Astrocyte of the spinal cord (primary cell): ENCODE measurements around the gene ANKH.

ENCODE experiments used
- DNase-seq: peaks from one replicate; pipeline ENCODE4 v3.0.0; 2011; ENCODE audit warnings: low read depth, low spot score
- H3K4me3 ChIP-seq: 2 replicates; pipeline ENCODE4 v1.5.1; 2011; ENCODE audit warnings: low read depth, mild to moderate bottlenecking, low read length, moderate library complexity
- in situ Hi-C: cut with HindIII; loops from 2 replicates; pipeline ENCODE4 v1.10.0; 2017; ENCODE audit warnings: low sequenced_read_pairs
- TF ChIP-seq, protein P1 (sequence below): IDR thresholded peaks from 2 replicates; pipeline ENCODE4 v1.5.1; 2012; ENCODE audit warnings: low read depth, mild to moderate bottlenecking, low read length, inconsistent platforms

Gene ANKH

DNA sequence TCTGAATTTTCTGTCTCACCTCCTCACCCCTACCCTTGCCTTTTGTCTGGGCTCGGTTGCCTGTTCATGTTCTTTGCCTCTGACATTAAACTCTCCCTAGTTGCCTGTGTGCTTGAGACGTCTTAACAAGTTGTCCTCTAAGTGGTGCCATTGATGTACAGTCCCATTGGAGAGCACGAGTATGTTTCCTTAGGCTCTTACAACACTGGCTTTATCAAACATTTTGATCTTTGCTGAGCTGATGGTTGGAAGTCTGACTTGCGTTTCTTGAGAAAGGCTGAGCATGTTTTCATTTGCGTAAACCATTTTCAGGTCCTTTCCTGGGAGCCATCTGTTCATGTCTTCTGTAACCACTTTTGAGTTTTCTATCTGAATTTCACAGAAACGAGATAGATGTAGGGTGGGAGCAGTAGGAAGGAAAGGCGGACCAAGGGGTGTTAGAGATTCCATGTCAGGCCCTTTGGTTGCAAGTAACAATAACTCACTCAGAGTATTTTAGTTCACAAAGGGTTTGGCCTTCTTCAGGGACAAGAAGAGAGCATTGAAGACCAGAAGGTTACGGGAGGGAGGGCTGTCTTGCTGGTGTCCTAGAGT, 171.7 kb downstream of the ANKH start:
- H3K4me3 ChIP-seq: no peak overlapping the region
- TF ChIP-seq, protein P1, sequence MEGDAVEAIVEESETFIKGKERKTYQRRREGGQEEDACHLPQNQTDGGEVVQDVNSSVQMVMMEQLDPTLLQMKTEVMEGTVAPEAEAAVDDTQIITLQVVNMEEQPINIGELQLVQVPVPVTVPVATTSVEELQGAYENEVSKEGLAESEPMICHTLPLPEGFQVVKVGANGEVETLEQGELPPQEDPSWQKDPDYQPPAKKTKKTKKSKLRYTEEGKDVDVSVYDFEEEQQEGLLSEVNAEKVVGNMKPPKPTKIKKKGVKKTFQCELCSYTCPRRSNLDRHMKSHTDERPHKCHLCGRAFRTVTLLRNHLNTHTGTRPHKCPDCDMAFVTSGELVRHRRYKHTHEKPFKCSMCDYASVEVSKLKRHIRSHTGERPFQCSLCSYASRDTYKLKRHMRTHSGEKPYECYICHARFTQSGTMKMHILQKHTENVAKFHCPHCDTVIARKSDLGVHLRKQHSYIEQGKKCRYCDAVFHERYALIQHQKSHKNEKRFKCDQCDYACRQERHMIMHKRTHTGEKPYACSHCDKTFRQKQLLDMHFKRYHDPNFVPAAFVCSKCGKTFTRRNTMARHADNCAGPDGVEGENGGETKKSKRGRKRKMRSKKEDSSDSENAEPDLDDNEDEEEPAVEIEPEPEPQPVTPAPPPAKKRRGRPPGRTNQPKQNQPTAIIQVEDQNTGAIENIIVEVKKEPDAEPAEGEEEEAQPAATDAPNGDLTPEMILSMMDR: no peak
- DNase-seq: no peak
- in situ Hi-C loops: no loop called here

DNA sequence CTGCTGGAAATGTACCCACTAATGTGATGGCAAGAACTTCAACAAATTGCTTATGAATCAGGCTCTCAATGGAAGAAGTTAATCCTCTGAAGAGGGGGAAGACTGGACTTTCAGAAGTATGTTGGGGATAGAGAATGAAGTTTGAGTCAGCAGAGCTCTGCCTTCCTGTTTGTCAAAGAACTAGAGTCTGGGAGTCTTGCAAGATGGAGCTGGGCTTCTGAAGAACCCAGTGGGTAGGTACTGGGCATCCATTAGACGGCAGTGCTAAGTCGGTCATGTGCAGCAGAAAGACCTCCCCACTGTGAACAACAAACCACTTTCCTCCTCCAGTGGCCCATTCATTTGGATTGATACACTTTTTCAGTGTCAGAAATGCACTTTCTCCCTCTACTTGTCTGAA, 172.4 kb downstream of the ANKH start:
- TF ChIP-seq, protein P1: no peak
- in situ Hi-C loops: no loop called here
- H3K4me3 ChIP-seq: no peak overlapping the region
- DNase-seq: no peak

DNA sequence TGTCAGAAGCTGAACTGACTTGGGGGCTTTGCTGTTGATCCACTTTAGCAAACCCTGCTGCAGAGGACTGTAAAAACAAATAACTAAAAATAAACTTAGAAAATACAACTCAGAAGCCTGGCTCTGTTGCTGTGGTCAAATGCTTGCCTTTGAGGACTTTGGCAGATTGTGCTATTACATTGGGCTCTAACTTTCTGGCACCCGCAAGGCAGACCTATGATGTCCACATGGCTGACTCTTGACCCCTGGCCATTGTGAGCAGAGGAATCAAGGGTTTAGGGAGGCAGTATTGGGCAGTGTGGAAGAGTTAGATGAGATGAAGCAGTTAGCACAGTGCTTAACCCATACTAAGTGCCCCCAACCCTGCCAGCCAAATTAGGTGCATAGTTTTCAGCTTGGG, 173.1 kb downstream of the ANKH start:
- TF ChIP-seq, protein P1: no peak
- no peak overlapping the region for H3K4me3 ChIP-seq
- in situ Hi-C loops: no loop called here
- no peak for DNase-seq

DNA sequence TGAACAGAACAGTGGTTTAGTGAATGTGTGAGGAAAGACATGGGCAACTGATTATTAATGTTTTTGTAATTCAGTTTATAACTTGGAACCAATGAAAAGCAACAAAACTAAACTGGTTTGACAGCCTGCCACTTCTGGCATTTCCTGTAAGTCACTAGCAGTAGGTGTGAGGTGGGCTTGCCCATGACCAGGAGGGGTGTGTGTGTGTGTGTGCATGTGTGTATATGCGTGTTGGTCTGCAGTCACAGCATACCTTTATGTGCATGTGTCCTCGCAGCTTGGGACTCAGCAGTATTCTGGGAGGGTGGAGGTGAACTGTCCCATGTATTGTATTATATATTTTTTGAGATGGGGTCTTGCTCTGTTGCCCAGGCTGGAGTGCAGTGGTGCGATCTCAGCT, 174.7 kb downstream of the ANKH start:
- in situ Hi-C loops: no loop called here
- no peak overlapping the region for H3K4me3 ChIP-seq
- TF ChIP-seq, protein P1: no peak
- no peak for DNase-seq

DNA sequence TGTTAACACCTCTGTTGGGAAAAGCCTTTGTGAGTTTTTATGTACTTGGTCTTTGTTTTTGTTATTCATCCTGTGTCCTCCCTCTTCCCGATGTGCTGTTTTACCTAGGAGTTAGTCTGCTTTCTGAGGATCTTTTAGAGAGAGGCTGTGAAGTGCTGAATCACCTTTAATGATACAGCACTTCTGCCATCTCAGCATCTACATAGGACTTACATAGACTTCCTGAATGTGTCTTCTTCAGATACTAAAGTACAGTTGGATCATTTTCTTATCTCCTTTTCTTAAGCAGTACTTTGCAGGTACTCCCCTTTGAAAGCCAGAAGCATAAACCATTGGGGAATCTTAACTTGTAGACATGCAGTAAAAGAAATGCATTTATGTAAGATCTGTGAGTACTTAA, 175.5 kb downstream of the ANKH start:
- TF ChIP-seq, protein P1: no peak
- in situ Hi-C loops: no loop called here
- no peak overlapping the region for H3K4me3 ChIP-seq
- DNase-seq: no peak

DNA sequence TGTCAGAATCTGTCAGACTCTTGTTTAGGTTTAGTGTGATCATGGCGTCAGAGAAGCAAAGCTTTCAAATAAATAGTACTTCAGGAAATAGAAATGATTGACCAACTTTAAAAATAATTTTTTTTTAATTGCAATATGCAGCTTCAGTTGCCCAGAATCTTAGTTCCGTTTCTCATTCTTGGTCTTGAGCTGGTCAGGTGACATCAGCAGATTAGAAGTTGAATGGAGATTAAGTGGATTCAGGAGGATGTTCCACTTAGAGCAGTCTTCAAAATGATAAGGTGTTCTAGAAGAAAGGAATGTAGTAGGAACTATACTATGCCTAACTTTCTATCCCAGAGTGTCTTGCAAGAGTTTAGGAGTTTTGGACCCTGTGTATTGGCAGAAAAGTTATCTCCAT, 176.4 kb downstream of the ANKH start:
- no peak overlapping the region for H3K4me3 ChIP-seq
- in situ Hi-C loops: no loop called here
- TF ChIP-seq, protein P1: no peak
- no peak for DNase-seq

DNA sequence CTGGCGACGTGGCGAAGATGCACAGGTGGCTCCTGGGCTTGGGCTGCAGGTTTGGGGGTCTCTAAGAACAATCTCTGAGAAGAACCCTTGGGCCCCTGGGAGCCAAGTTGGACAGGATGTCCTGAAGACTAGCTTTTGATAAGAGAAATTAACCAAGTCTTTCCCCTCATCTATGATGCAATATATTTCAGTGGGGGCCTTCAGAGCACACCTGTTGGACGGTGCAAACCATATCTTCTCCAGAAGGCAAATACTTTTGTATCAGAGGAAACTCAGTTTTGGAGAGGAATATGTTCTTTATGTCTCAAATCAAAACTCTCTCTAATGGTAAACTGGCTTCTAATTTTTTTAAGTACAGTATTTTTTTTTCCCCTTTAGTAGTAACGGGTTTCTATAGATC, 178.5 kb downstream of the ANKH start:
- in situ Hi-C loops: no loop called here
- DNase-seq: no peak
- H3K4me3 ChIP-seq: no peak overlapping the region
- TF ChIP-seq, protein P1: no peak
